GM04503 (cell line): ENCODE results near the gene FN1.
A peak's percentile ranks its signal among the peaks of the same experiment; 100 is the strongest.
"Not testable (repeated sequence)": the region's sequence is repeated elsewhere in the genome, so short reads cannot be mapped to it uniquely, and the experiment has no call there.

Experiments
- DNase-seq: peaks from one replicate; pipeline ENCODE4 v3.0.0-alpha.2; 2012; ENCODE audit warnings: low read depth

Gene FN1

DNA sequence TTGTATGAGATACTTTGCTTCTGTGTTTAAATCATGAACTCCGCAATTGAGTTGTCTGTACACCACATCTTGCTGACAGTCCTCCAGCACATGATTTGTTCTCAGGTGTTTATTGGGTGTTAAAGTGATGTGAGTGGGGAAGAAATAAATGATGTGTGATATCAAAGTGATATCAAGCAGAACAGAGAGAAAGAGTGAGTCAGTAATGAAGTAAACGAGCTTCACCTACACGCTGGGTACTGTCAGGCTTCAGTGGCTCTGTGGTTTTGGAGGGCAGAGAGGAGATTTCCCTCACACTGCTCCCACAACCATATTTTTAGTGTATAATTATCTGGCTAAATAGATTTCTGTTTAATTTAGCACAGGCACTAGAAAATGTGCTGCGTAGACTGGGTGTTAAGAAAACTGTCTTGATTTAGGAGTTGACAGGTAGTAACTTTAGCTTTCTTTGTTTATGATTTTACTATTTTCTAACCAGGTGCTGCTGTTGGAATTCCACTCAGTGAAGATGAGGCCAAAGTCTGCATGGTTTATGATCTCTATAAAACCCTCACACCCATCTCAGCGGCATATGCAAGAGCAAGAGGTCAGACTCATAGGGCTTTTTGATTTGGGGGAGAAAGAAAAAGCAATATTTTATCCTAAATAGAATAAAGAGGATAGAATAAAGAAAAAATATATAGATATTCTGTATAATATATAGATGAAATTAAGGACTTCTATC lies 102.8 kb downstream of the FN1 start:
- DNase-seq, result no peak

- no peak for DNase-seq
These were observed 107.8 kb downstream of the FN1 start for GRCh38 chr2:215328066-215328465.

DNA sequence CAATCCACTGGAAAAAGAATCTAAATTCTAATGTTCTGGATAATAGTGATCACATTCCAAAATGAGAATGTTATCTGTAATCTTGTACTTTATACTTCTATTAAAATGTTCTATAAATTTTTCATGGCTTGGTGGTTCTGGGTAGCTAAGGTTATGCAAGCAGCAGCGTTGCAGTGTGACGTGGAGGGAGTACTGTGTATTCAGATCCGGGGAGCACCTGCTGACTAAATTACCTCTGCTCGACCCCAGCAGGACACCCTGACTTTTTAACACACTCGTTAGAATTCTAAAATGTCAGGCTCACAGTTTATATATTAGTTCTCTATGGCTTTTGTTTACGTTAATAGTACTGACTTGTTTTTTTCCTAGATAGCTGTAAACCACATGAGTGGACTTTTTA lies 111.1 kb downstream of the FN1 start:
- no peak for DNase-seq

- no peak for DNase-seq
These were observed 115.2 kb downstream of the FN1 start for GRCh38 chr2:215320679-215321078.

- no peak for DNase-seq
These were observed 115.8 kb downstream of the FN1 start for GRCh38 chr2:215320102-215320501.

DNA sequence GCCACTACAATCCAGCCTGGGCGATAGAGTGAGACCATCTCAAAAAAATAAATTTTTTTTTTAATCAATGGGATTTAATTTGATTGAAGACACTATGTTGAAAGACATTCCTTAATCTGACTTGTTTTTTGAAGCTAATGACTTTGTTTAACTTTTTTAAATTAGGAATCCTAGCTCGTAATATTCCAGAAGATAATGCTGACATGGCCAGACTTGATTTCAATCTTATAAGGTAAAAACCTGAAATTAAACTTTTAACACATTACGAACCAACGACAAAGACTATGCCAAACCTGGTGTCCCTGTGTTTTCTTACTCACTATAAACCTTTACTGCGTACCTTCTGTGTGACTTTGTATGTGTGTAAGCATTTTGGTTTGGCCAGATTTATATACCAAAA lies 116.4 kb downstream of the FN1 start:
- no peak for DNase-seq

DNA sequence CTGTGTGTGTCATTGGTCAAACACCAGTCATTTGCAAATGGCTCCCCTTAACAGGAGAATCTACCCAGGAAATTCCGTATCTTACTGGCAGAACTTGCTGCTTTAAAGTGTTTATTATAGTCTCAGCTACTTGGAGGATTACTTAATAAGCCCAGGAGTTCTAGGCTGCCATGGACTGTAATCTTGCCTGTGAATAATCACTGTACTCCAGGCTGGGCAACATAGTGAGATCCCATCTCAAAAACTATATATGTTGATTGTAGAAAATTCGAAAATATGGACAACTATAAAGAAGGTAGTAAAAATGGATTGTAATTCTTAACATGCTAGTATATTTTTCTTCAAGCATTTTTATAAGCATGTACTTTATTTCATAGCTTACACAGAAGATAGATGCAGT lies 119.5 kb downstream of the FN1 start:
- DNase-seq, result no peak

- DNase-seq, result no peak
These were observed 120.6 kb downstream of the FN1 start for GRCh38 chr2:215315301-215315700.

DNA sequence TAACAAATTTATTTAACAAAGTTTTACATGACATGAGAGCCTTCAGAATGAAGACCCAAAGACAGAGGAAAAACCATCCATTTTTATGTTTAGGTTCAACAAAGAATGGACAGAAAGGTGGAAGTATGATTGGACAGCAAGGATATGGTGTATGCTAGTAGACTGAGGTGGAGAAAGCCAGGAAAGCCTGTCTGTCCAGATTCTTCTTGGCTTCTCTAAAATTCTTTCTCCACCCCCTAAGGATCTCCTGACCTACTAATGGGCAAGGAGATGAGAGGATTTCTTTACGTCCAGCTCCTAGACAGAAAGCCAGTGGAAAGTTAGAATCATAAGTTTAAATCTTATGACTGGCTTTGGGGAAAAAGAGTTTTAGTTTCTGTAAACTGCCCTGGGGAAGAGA lies 121.0 kb downstream of the FN1 start:
- no peak for DNase-seq

- no peak for DNase-seq
These were observed 122.6 kb downstream of the FN1 start for GRCh38 chr2:215313255-215313613.

DNA sequence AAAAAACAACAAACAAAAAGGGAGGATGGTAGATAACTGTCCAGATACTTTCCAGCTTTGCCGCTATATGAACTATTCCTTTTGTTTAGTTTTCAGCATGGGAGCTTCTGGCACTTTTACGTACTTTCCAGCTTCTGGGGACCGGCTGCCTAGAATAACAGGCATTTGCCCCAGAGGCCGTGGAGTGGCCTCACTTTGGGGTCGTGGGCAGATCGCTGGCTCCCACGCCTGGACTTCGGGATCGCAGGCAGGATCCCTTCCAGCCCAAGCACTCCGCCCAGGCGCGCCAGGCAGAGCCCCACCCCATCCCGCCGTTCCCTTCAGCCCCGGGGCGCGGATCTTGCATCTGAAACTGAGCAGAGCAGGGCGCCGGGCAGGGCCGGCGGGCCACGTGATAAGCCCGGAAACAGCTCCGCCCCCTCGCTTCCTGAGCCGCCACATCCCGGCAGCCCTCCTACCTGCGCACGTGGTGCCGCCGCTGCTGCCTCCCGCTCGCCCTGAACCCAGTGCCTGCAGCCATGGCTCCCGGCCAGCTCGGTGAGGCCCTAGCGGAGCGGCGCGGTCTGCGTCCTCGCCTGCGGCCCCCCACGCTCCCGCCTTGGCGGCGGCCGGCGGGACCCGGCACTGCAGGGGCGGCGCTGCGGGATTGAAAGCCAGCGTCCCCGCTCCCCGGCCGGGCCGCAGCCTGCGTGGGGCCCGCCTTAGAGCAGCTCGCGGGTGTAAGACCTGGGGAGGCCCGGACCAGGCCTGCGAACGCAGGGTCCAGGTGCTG lies 124.1 kb downstream of the FN1 start, which contains the start of gene ATIC:
Gene ATIC (plus strand): TSS at position 435 of the 772 bp plus-strand sequence. CDS start 84 bp downstream, at position 519.
- DNase-seq, result peak; percentile 73

DNA sequence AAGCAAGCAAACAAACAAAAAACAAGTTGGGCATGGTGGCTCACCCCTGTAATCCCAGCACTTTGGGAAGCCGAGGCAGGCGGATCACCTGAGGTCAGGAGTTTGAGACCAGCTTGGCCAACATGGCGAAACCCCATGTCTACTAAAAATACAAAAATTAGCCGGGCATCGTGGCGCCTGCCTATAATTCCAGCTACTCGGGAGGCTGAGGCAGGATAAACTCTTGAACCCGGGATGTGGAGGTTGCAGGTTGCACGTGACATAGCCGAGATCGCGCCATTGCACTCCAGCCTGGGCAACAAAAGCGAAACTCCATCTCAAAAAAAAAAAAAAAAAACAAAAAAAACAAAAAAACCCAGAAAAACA lies 124.6 kb downstream of the FN1 start:
- not testable (repeated sequence) for DNase-seq
